Thyroid gland (tissue), 4 donors: ENCODE data around the gene ADAMTSL1.

ENCODE experiments used
- CTCF ChIP-seq, 6 experiments: fragments of 200-600 bp in 3 of 6; fragments of 450-650 bp in 3 of 6; sonication (generic) in 3 of 6; IDR thresholded peaks; one replicate each; pipeline ENCODE4 v1.5.1; 2016 to 2019; ENCODE audit warnings: antibody characterized with exemption in 6 of 6, mild to moderate bottlenecking in 2 of 6, inconsistent platforms in 1 of 6, moderate library complexity in 1 of 6
- POLR2A ChIP-seq, 2 donors: fragments of 450-650 bp; IDR thresholded peaks; one replicate each; pipeline ENCODE4 v1.6.1; 2017; ENCODE audit warnings: antibody characterized with exemption in 2 of 2, mild to moderate bottlenecking in 2 of 2, moderate library complexity in 1 of 2

- TF ChIP-seq CTCF (IDR thresholded peaks at IDR 0.05) (no peak), POLR2A (IDR thresholded peaks at IDR 0.05) (no peak)
Measured at GRCh38 chr9:18504707-18505106, 30.8 kb downstream of the ADAMTSL1 start.
